GM23338 (cell line): ENCODE results near the gene KIAA0408. TPM values are rescaled to one million over a fixed set of nuclear protein-coding genes. Genes with fewer than 3 reads are reported as not detected.

ENCODE experiments used
- ATAC-seq: fragments of 200-7000 bp; cut with Tn5 transposase; 3 replicates; pipeline ENCODE4 v1.9.1; 2020
- DNase-seq: peaks from one replicate; pipeline ENCODE4 v3.0.0-alpha.2; 2015; ENCODE audit warnings: low spot score
- H2AFZ ChIP-seq: fragments of 200-600 bp; sonication (generic); 2 replicates; pipeline ENCODE4 v1.8.0; 2016; ENCODE audit warnings: antibody characterized with exemption, mild to moderate bottlenecking, moderate library complexity
- H3F3A ChIP-seq: fragments of 200-600 bp; sonication (generic); replicated peaks from 2 replicates; pipeline ENCODE4 v1.8.0; 2017; ENCODE audit warnings: antibody characterized with exemption, mixed run types, low read depth
- H3K27ac ChIP-seq: fragments of 200-600 bp; sonication (generic); 2 replicates; pipeline ENCODE4 v1.6.1; 2016; ENCODE audit warnings: low read depth
- H3K27me3 ChIP-seq: fragments of 200-600 bp; sonication (generic); 2 replicates; pipeline ENCODE4 v1.8.0; 2016; ENCODE audit warnings: mild to moderate bottlenecking, mixed run types, moderate library complexity; ENCODE audit not compliant: insufficient read depth
- H3K36me3 ChIP-seq: fragments of 200-600 bp; sonication (generic); 2 replicates; pipeline ENCODE4 v1.8.0; 2016; ENCODE audit warnings: mild to moderate bottlenecking; ENCODE audit not compliant: insufficient read depth
- H3K4me1 ChIP-seq: fragments of 200-600 bp; sonication (generic); 2 replicates; pipeline ENCODE4 v1.8.0; 2016; ENCODE audit warnings: mild to moderate bottlenecking, moderate library complexity; ENCODE audit not compliant: insufficient read depth
- H3K4me2 ChIP-seq: fragments of 200-600 bp; sonication (generic); 2 replicates; pipeline ENCODE4 v1.7.1; 2017; ENCODE audit warnings: mixed run types
- H3K4me3 ChIP-seq: fragments of 200-600 bp; sonication (generic); 2 replicates; pipeline ENCODE4 v1.6.1; 2016; ENCODE audit warnings: mixed run types
- H3K79me2 ChIP-seq: fragments of 200-600 bp; sonication (generic); replicated peaks from 2 replicates; pipeline ENCODE4 v1.8.0; 2017; ENCODE audit warnings: mild to moderate bottlenecking; ENCODE audit not compliant: insufficient read depth
- H3K9me2 ChIP-seq: fragments of 200-600 bp; sonication (generic); 2 replicates; pipeline ENCODE4 v1.8.0; 2017; ENCODE audit not compliant: insufficient read depth
- H4K20me1 ChIP-seq: fragments of 200-600 bp; sonication (generic); replicated peaks from 2 replicates; pipeline ENCODE4 v1.8.0; 2017; ENCODE audit warnings: mild to moderate bottlenecking; ENCODE audit not compliant: insufficient read depth
- H3K27ac Mint-ChIP-seq: 2 replicates; pipeline ENCODE4 v1.8.0; 2020; ENCODE audit warnings: inconsistent platforms, mild to moderate bottlenecking, moderate library complexity, mixed read lengths
- H3K27me3 Mint-ChIP-seq: 3 replicates; pipeline ENCODE4 v1.8.0; 2022; ENCODE audit warnings: low read depth, mild to moderate bottlenecking, moderate library complexity, mixed read lengths, inconsistent platforms; ENCODE audit not compliant: insufficient read depth, poor library complexity
- H3K36me3 Mint-ChIP-seq: 3 replicates; pipeline ENCODE4 v1.8.0; 2021; ENCODE audit warnings: low read depth, mild to moderate bottlenecking, inconsistent platforms, moderate library complexity, mixed read lengths
- H3K4me1 Mint-ChIP-seq: 3 replicates; pipeline ENCODE4 v1.8.0; 2020; ENCODE audit warnings: mild to moderate bottlenecking, inconsistent platforms, mixed read lengths
- H3K4me3 Mint-ChIP-seq: 3 replicates; pipeline ENCODE4 v1.8.0; 2021; ENCODE audit warnings: moderate library complexity, mild to moderate bottlenecking, inconsistent platforms, mixed read lengths
- H3K9me3 Mint-ChIP-seq: 3 replicates; pipeline ENCODE4 v1.8.0; 2020; ENCODE audit warnings: moderate library complexity, mild to moderate bottlenecking, inconsistent platforms, mixed read lengths
- CREB1 ChIP-seq: fragments of 250-450 bp; sonication (Bioruptor Pico); IDR thresholded peaks from 2 replicates; pipeline ENCODE4 v1.5.0; 2020; ENCODE audit warnings: low read depth, mild to moderate bottlenecking, moderate library complexity
- EZH2 ChIP-seq: fragments of 200-600 bp; sonication (generic); IDR thresholded peaks from one replicate; pipeline ENCODE4 v1.8.0; 2017; ENCODE audit warnings: antibody characterized with exemption, mild to moderate bottlenecking, low read depth; ENCODE audit not compliant: unreplicated experiment
- EZH2phosphoT487 ChIP-seq: fragments of 200-600 bp; sonication (generic); IDR thresholded peaks from one replicate; pipeline ENCODE4 v1.8.1; 2018; ENCODE audit warnings: antibody characterized with exemption; ENCODE audit not compliant: unreplicated experiment
- NANOG ChIP-seq: IDR thresholded peaks from 2 replicates; pipeline ENCODE4 v1.6.1; 2016; ENCODE audit warnings: antibody characterized with exemption, borderline replicate concordance
- POLR2AphosphoS5 ChIP-seq: IDR thresholded peaks from 2 replicates; pipeline ENCODE4 v1.6.1; 2016; ENCODE audit warnings: antibody characterized with exemption, low read depth
- STAT1 ChIP-seq: IDR thresholded peaks from one replicate; pipeline ENCODE4 v1.6.1; 2016; ENCODE audit warnings: antibody characterized with exemption; ENCODE audit not compliant: unreplicated experiment
- ZNF114 ChIP-seq: fragments of 250-450 bp; sonication (Bioruptor Pico); IDR thresholded peaks from 2 replicates; pipeline ENCODE4 v1.5.0; 2020; ENCODE audit warnings: mild to moderate bottlenecking, moderate library complexity
- ZNF331 ChIP-seq: fragments of 250-450 bp; sonication (Bioruptor Pico); IDR thresholded peaks from 2 replicates; pipeline ENCODE4 v1.5.0; 2020; ENCODE audit warnings: low read depth, mild to moderate bottlenecking, moderate library complexity
- polyA plus RNA-seq: library from polyadenylated mRNA; unstranded; fragments of >200 nt; fragmentation: Nextera tagmentation; extraction: Ambion mirVana; gene quantifications from 2 replicates; pipeline ENCODE4 v1.2.1, GENCODE V29; 2016
- total RNA-seq: library from RNA; depleted of rRNA; stranded (reverse); fragments of >200 nt; shearing (Covaris generic); gene quantifications from 2 replicates; pipeline ENCODE4 v1.2.3, GENCODE V29; 2014
- TF ChIP-seq, protein P1 (sequence below), 2 experiments: fragments of 200-600 bp in 1 of 2; sonication (generic) in 1 of 2; conservative IDR thresholded peaks; 2 replicates each; pipeline versions ENCODE4 v1.5.1 to v1.6.1; 2016 to 2017; ENCODE audit warnings: antibody characterized with exemption in 2 of 2, low read depth in 2 of 2, mild to moderate bottlenecking in 2 of 2, moderate library complexity in 1 of 2
- TF ChIP-seq, protein P2 (sequence below): IDR thresholded peaks from 2 replicates; pipeline ENCODE4 v1.6.1; 2016; ENCODE audit warnings: antibody characterized with exemption
- TF ChIP-seq, protein P3 (sequence below): IDR thresholded peaks from one replicate; pipeline ENCODE4 v1.6.1; 2018; ENCODE audit warnings: antibody characterized with exemption; ENCODE audit not compliant: unreplicated experiment
- TF ChIP-seq, protein P4 (sequence below): fragments of 250-450 bp; sonication (Bioruptor Pico); IDR thresholded peaks from 2 replicates; pipeline ENCODE4 v1.5.0; 2020; ENCODE audit warnings: mild to moderate bottlenecking, moderate library complexity

The KIAA0408 gene
- total and polyA plus RNA-seq, 2 experiments from 2014 or later: 4.0 to 9.1 TPM

DNA sequence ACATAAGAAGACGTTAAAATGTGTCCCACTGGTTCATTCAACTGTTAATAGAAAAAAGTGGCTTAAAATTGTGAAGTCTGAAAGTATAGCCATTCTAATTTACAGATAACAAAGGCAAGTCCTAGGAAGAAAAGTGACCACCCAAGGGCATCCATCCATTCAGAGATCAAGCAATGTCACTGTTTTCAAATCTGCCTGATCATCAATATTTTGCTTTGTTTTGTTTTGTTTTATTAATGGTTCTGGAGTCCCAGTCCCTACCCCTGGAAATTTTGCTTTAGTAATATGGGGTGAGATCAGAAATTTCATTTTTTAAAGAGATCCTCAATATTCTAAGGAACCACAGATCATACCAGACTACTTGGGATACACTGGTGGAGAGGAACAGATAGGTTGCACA is 17.3 kb downstream of the KIAA0408 start (continued):
- TF ChIP-seq, protein P1, sequence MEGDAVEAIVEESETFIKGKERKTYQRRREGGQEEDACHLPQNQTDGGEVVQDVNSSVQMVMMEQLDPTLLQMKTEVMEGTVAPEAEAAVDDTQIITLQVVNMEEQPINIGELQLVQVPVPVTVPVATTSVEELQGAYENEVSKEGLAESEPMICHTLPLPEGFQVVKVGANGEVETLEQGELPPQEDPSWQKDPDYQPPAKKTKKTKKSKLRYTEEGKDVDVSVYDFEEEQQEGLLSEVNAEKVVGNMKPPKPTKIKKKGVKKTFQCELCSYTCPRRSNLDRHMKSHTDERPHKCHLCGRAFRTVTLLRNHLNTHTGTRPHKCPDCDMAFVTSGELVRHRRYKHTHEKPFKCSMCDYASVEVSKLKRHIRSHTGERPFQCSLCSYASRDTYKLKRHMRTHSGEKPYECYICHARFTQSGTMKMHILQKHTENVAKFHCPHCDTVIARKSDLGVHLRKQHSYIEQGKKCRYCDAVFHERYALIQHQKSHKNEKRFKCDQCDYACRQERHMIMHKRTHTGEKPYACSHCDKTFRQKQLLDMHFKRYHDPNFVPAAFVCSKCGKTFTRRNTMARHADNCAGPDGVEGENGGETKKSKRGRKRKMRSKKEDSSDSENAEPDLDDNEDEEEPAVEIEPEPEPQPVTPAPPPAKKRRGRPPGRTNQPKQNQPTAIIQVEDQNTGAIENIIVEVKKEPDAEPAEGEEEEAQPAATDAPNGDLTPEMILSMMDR (conservative IDR thresholded peaks at IDR 0.05; ENCODE audit: low read depth in 2 of 2): no peak
- TF ChIP-seq, protein P2, sequence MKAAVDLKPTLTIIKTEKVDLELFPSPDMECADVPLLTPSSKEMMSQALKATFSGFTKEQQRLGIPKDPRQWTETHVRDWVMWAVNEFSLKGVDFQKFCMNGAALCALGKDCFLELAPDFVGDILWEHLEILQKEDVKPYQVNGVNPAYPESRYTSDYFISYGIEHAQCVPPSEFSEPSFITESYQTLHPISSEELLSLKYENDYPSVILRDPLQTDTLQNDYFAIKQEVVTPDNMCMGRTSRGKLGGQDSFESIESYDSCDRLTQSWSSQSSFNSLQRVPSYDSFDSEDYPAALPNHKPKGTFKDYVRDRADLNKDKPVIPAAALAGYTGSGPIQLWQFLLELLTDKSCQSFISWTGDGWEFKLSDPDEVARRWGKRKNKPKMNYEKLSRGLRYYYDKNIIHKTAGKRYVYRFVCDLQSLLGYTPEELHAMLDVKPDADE: no peak
- no peak for TF ChIP-seq CREB1 (CRISPR knock-in tag)
- TF ChIP-seq POLR2AphosphoS5: no peak
- TF ChIP-seq EZH2: no peak
- no peak for TF ChIP-seq ZNF331
- TF ChIP-seq STAT1: no peak
- TF ChIP-seq ZNF114 (CRISPR knock-in tag): no peak
- TF ChIP-seq, protein P3, sequence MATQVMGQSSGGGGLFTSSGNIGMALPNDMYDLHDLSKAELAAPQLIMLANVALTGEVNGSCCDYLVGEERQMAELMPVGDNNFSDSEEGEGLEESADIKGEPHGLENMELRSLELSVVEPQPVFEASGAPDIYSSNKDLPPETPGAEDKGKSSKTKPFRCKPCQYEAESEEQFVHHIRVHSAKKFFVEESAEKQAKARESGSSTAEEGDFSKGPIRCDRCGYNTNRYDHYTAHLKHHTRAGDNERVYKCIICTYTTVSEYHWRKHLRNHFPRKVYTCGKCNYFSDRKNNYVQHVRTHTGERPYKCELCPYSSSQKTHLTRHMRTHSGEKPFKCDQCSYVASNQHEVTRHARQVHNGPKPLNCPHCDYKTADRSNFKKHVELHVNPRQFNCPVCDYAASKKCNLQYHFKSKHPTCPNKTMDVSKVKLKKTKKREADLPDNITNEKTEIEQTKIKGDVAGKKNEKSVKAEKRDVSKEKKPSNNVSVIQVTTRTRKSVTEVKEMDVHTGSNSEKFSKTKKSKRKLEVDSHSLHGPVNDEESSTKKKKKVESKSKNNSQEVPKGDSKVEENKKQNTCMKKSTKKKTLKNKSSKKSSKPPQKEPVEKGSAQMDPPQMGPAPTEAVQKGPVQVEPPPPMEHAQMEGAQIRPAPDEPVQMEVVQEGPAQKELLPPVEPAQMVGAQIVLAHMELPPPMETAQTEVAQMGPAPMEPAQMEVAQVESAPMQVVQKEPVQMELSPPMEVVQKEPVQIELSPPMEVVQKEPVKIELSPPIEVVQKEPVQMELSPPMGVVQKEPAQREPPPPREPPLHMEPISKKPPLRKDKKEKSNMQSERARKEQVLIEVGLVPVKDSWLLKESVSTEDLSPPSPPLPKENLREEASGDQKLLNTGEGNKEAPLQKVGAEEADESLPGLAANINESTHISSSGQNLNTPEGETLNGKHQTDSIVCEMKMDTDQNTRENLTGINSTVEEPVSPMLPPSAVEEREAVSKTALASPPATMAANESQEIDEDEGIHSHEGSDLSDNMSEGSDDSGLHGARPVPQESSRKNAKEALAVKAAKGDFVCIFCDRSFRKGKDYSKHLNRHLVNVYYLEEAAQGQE: no peak
- no peak for TF ChIP-seq NANOG

DNA sequence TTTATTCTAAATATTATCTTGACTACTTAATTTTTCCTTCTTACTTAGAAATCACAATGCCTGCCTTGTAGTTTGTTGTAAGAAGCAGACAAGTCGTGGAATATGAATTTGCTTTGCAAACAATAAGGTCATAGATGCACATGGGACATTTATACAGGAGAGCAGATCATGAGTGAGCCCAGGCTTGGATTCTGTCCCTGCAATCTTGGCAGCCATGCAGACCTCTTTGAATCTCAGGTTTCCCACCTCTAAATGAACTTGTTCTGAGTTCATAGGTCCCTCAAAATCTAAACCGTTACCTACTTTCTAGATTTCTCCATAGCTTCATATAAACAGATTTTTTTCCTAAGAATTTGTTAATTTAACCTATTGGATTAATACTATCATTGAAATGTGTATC is 19.5 kb downstream of the KIAA0408 start:
- TF ChIP-seq POLR2AphosphoS5 (no peak), EZH2phosphoT487 (no peak), STAT1 (no peak)
- TF ChIP-seq, protein P4, sequence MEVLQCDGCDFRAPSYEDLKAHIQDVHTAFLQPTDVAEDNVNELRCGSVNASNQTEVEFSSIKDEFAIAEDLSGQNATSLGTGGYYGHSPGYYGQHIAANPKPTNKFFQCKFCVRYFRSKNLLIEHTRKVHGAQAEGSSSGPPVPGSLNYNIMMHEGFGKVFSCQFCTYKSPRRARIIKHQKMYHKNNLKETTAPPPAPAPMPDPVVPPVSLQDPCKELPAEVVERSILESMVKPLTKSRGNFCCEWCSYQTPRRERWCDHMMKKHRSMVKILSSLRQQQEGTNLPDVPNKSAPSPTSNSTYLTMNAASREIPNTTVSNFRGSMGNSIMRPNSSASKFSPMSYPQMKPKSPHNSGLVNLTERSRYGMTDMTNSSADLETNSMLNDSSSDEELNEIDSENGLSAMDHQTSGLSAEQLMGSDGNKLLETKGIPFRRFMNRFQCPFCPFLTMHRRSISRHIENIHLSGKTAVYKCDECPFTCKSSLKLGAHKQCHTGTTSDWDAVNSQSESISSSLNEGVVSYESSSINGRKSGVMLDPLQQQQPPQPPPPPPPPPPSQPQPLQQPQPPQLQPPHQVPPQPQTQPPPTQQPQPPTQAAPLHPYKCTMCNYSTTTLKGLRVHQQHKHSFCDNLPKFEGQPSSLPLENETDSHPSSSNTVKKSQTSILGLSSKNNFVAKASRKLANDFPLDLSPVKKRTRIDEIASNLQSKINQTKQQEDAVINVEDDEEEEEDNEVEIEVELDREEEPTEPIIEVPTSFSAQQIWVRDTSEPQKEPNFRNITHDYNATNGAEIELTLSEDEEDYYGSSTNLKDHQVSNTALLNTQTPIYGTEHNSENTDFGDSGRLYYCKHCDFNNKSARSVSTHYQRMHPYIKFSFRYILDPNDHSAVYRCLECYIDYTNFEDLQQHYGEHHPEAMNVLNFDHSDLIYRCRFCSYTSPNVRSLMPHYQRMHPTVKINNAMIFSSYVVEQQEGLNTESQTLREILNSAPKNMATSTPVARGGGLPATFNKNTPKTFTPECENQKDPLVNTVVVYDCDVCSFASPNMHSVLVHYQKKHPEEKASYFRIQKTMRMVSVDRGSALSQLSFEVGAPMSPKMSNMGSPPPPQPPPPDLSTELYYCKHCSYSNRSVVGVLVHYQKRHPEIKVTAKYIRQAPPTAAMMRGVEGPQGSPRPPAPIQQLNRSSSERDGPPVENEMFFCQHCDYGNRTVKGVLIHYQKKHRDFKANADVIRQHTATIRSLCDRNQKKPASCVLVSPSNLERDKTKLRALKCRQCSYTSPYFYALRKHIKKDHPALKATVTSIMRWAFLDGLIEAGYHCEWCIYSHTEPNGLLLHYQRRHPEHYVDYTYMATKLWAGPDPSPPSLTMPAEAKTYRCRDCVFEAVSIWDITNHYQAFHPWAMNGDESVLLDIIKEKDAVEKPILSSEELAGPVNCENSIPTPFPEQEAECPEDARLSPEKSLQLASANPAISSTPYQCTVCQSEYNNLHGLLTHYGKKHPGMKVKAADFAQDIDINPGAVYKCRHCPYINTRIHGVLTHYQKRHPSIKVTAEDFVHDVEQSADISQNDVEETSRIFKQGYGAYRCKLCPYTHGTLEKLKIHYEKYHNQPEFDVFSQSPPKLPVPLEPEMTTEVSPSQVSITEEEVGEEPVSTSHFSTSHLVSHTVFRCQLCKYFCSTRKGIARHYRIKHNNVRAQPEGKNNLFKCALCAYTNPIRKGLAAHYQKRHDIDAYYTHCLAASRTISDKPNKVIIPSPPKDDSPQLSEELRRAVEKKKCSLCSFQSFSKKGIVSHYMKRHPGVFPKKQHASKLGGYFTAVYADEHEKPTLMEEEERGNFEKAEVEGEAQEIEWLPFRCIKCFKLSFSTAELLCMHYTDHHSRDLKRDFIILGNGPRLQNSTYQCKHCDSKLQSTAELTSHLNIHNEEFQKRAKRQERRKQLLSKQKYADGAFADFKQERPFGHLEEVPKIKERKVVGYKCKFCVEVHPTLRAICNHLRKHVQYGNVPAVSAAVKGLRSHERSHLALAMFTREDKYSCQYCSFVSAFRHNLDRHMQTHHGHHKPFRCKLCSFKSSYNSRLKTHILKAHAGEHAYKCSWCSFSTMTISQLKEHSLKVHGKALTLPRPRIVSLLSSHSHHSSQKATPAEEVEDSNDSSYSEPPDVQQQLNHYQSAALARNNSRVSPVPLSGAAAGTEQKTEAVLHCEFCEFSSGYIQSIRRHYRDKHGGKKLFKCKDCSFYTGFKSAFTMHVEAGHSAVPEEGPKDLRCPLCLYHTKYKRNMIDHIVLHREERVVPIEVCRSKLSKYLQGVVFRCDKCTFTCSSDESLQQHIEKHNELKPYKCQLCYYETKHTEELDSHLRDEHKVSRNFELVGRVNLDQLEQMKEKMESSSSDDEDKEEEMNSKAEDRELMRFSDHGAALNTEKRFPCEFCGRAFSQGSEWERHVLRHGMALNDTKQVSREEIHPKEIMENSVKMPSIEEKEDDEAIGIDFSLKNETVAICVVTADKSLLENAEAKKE (CRISPR knock-in tag): no peak
- Mint-ChIP-seq H3K36me3 (no peaks in the 10 kb centered on the region), H3K4me1 (no peaks in the 10 kb centered on the region; the same call in 2 of the 3 replicates), H3K9me3 (no peaks in the 10 kb centered on the region), H3K27me3 (peaks cover 5% of the 10 kb centered on the region), H3K27ac (no peak overlapping the region), H3K4me3 (no peak overlapping the region)
- H3K4me2 ChIP-seq: no peak overlapping the region
- H2AFZ ChIP-seq: no peak overlapping the region
- no peak overlapping the region for H3K4me3 ChIP-seq
- no peaks in the 10 kb centered on the region for H3K9me2 ChIP-seq
- H3F3A ChIP-seq: no peaks in the 10 kb centered on the region
- no peaks in the 10 kb centered on the region for H3K4me1 ChIP-seq
- ATAC-seq (no peak), DNase-seq (no peak)
- H3K79me2 ChIP-seq: no peaks in the 10 kb centered on the region
- no peaks in the 10 kb centered on the region for H4K20me1 ChIP-seq
- no peaks in the 10 kb centered on the region for H3K36me3 ChIP-seq
- H3K27ac ChIP-seq: no peak overlapping the region
- no peaks in the 10 kb centered on the region for H3K27me3 ChIP-seq
